MCF 10A (cell line): Measurements from ENCODE around the gene ARHGAP18. TPM values are rescaled to one million over a fixed set of nuclear protein-coding genes. Genes with fewer than 3 reads are reported as not detected.
A peak's percentile ranks its signal among the peaks of the same experiment; 100 is the strongest.

ENCODE experiments used
- BruUV-seq: library from RNA; stranded (reverse); fragments of 400-500 nt; replicated peaks from 2 replicates; lab custom pipeline; 2021; lab: Mats Ljungman, UMichigan
- CTCF ChIA-PET: fragments of 300-600 bp; sonication (Branson Sonifier 250); formaldehyde crosslinking; extraction: SDS; loops from one replicate; lab custom pipeline; 2021; ENCODE audit warnings: antibody characterized with exemption, inconsistent platforms; lab: Yijun Ruan, JAX
- POLR2A ChIA-PET: fragments of 300-600, 350-650 bp; sonication (Branson Sonifier 250); formaldehyde crosslinking; extraction: SDS; loops from one replicate; lab custom pipeline; 2020; ENCODE audit warnings: antibody characterized with exemption, inconsistent platforms; lab: Yijun Ruan, JAX
- DNase-seq: peaks from one replicate; pipeline ENCODE4 v3.0.0-alpha.2; 2018; ENCODE audit not compliant: unreplicated experiment
- H3K27ac Mint-ChIP-seq: one replicate; pipeline ENCODE4 v1.8.0; 2022; ENCODE audit warnings: mild to moderate bottlenecking, low read depth, mixed read lengths; ENCODE audit not compliant: unreplicated experiment
- H3K27me3 Mint-ChIP-seq: one replicate; pipeline ENCODE4 v1.8.0; 2022; ENCODE audit warnings: mixed read lengths; ENCODE audit not compliant: insufficient read depth, unreplicated experiment
- H3K36me3 Mint-ChIP-seq: one replicate; pipeline ENCODE4 v1.8.0; 2022; ENCODE audit warnings: mild to moderate bottlenecking, moderate library complexity, mixed read lengths; ENCODE audit not compliant: insufficient read depth, unreplicated experiment
- H3K4me1 Mint-ChIP-seq: one replicate; pipeline ENCODE4 v1.8.0; 2022; ENCODE audit warnings: mixed read lengths; ENCODE audit not compliant: insufficient read depth, unreplicated experiment
- H3K4me3 Mint-ChIP-seq: one replicate; pipeline ENCODE4 v1.8.0; 2022; ENCODE audit warnings: mild to moderate bottlenecking, moderate library complexity, mixed read lengths; ENCODE audit not compliant: unreplicated experiment
- H3K9me3 Mint-ChIP-seq: one replicate; pipeline ENCODE4 v1.8.0; 2022; ENCODE audit warnings: mixed read lengths; ENCODE audit not compliant: unreplicated experiment
- CTCF ChIP-seq: fragments of 200-600 bp; IDR thresholded peaks from one replicate; pipeline ENCODE4 v1.8.0; 2022; ENCODE audit warnings: antibody characterized with exemption, mild to moderate bottlenecking; ENCODE audit not compliant: unreplicated experiment
- intact Hi-C: fragments of 100-400 bp; cut with micrococcal nuclease; formaldehyde crosslinking; loops from 2 replicates; pipeline ENCODE4 v1.14.1; 2022
- total RNA-seq: library from RNA; stranded (reverse); gene quantifications from 2 replicates; pipeline ENCODE4 v1.2.3, GENCODE V29; 2022

Gene ARHGAP18
- total RNA-seq, 1 experiment from 2014 or later = 22.9 TPM

- Mint-ChIP-seq H3K36me3 (peaks cover 17% of the 10 kb centered on the region), H3K4me1 (peaks cover 14% of the 10 kb centered on the region), H3K4me3 (no peak overlapping the region), H3K27me3 (no peaks in the 10 kb centered on the region), H3K27ac (no peak overlapping the region), H3K9me3 (no peaks in the 10 kb centered on the region)
- CTCF ChIA-PET = interaction anchor here (1.0 kb wide), 2 partner anchors 37 to 113 kb away, joined by 3 read pairs; no protein-coding TSS in a partner anchor
- peak; percentile 26 for DNase-seq
- TF ChIP-seq CTCF = no peak
- BruUV-seq = no TSS peak
- POLR2A ChIA-PET = interaction anchor here (0.9 to 1.0 kb wide), 2 partner anchors 10 to 13 kb away, joined by 3 read pairs; no protein-coding TSS in a partner anchor
- intact Hi-C loops = no loop called here
Observed at GRCh38 chr6:129635396-129636130, 74.4 kb downstream of the ARHGAP18 start.

GRCh38 chr6:129634411-129635230 lies 75.4 kb downstream of the ARHGAP18 start:
- no peak for TF ChIP-seq CTCF
- H3K36me3 Mint-ChIP-seq = peaks cover 12% of the 10 kb centered on the region
- H3K27me3 Mint-ChIP-seq = no peaks in the 10 kb centered on the region
- BruUV-seq = no TSS peak
- intact Hi-C loops = no loop called here
- no peak overlapping the region for H3K4me3 Mint-ChIP-seq
- no peak for DNase-seq
- H3K27ac Mint-ChIP-seq = no peak overlapping the region
- POLR2A ChIA-PET = interaction anchor here (1.0 to 2.3 kb wide), 2 partner anchors 9 to 11 kb away, joined by 3 to 9 read pairs; no protein-coding TSS in a partner anchor
- peaks cover 14% of the 10 kb centered on the region for H3K4me1 Mint-ChIP-seq
- H3K9me3 Mint-ChIP-seq = no peaks in the 10 kb centered on the region
- CTCF ChIA-PET = interaction anchor here (1.0 to 1.3 kb wide), 3 partner anchors 36 to 114 kb away, joined by 3 read pairs; no protein-coding TSS in a partner anchor

GRCh38 chr6:129633529-129633928 lies 76.4 kb downstream of the ARHGAP18 start:
- Mint-ChIP-seq H3K4me1 (peaks cover 14% of the 10 kb centered on the region), H3K36me3 (peaks cover 19% of the 10 kb centered on the region), H3K27me3 (no peaks in the 10 kb centered on the region), H3K27ac (no peak overlapping the region), H3K4me3 (no peak overlapping the region), H3K9me3 (no peaks in the 10 kb centered on the region)
- no peak for TF ChIP-seq CTCF
- ChIA-PET CTCF (interaction anchor here (0.6 to 1.1 kb wide), 7 partner anchors 15 to 1367 kb away, joined by 3 to 5 read pairs (median 3); no protein-coding TSS in a partner anchor), POLR2A (interaction anchor here (1.4 to 2.3 kb wide), 2 partner anchors 10 to 50 kb away, joined by 3 to 9 read pairs; no protein-coding TSS in a partner anchor)
- DNase-seq = no peak
- intact Hi-C loops = no loop called here
- no TSS peak for BruUV-seq
